Caco-2 (cell line): Measurements from ENCODE around the gene WIPF3. TPM values are rescaled to one million over a fixed set of nuclear protein-coding genes. Genes with fewer than 3 reads are reported as not detected.

Source experiments
- BruUV-seq: library from RNA; stranded (reverse); fragments of 400-500 nt; replicated peaks from 2 replicates; lab custom pipeline; 2021; lab: Mats Ljungman, UMichigan
- CTCF ChIA-PET: fragments of 300-600 bp; sonication (Branson Sonifier 250); formaldehyde crosslinking; loops from one replicate; lab custom pipeline; 2022; ENCODE audit warnings: antibody characterized with exemption; lab: Charles Lee
- POLR2A ChIA-PET: fragments of 300-600 bp; sonication (Branson Sonifier 250); formaldehyde crosslinking; loops from one replicate; lab custom pipeline; 2022; ENCODE audit warnings: antibody characterized with exemption; lab: Charles Lee
- DNase-seq, 2 experiments: peaks; one replicate each; pipeline versions ENCODE4 v3.0.0 to v3.0.0-alpha.2; 2020 to 2022
- H3K27me3 ChIP-seq: replicated peaks from 2 replicates; pipeline ENCODE4 v1.6.0; 2011; ENCODE audit warnings: low read length; ENCODE audit not compliant: control insufficient read depth, insufficient read depth
- H3K36me3 ChIP-seq: 2 replicates; pipeline ENCODE4 v1.5.1; 2011; ENCODE audit warnings: low read length; ENCODE audit not compliant: control insufficient read depth, insufficient read depth
- H3K4me1 ChIP-seq: fragments of 250-450 bp; sonication (Bioruptor Pico); 2 replicates; pipeline ENCODE4 v1.5.1; 2020; ENCODE audit warnings: mild to moderate bottlenecking
- H3K4me3 ChIP-seq: 2 replicates; pipeline ENCODE4 v1.5.1; 2011; ENCODE audit warnings: low read depth, mild to moderate bottlenecking, control low read depth, low read length
- H3K9me3 ChIP-seq: fragments of 250-450 bp; sonication (Bioruptor Pico); 2 replicates; pipeline ENCODE4 v1.5.1; 2020; ENCODE audit warnings: mild to moderate bottlenecking, moderate library complexity
- H3K27ac Mint-ChIP-seq: one replicate; pipeline ENCODE4 v1.8.0; 2022; ENCODE audit warnings: mixed read lengths; ENCODE audit not compliant: unreplicated experiment
- H3K27me3 Mint-ChIP-seq: one replicate; pipeline ENCODE4 v1.8.0; 2022; ENCODE audit warnings: mixed read lengths; ENCODE audit not compliant: insufficient read depth, unreplicated experiment
- H3K36me3 Mint-ChIP-seq: one replicate; pipeline ENCODE4 v1.8.0; 2022; ENCODE audit warnings: mild to moderate bottlenecking, mixed read lengths; ENCODE audit not compliant: insufficient read depth, unreplicated experiment
- H3K4me1 Mint-ChIP-seq: one replicate; pipeline ENCODE4 v1.8.0; 2022; ENCODE audit warnings: low read depth, mixed read lengths; ENCODE audit not compliant: unreplicated experiment
- H3K4me3 Mint-ChIP-seq: one replicate; pipeline ENCODE4 v1.8.0; 2022; ENCODE audit warnings: mild to moderate bottlenecking, moderate library complexity, mixed read lengths; ENCODE audit not compliant: unreplicated experiment
- H3K9me3 Mint-ChIP-seq: one replicate; pipeline ENCODE4 v1.8.0; 2022; ENCODE audit warnings: mixed read lengths; ENCODE audit not compliant: unreplicated experiment
- intact Hi-C: fragments of 100-400 bp; cut with micrococcal nuclease; formaldehyde crosslinking; loops from one replicate; pipeline ENCODE4 v1.10.0; 2022; ENCODE audit not compliant: unreplicated experiment
- total RNA-seq: library from RNA; stranded (reverse); gene quantifications from 2 replicates; pipeline ENCODE4 v1.2.3, GENCODE V29; 2022
- TF ChIP-seq, protein P1 (sequence below), 2 experiments: fragments of 200-600 bp in 1 of 2; IDR thresholded peaks; 1 replicate in 1 of 2; 2 replicates in 1 of 2; pipeline versions ENCODE4 v1.5.1 to v1.8.0; 2011 to 2022; ENCODE audit warnings: antibody characterized with exemption in 1 of 2, control low read depth in 1 of 2, inconsistent platforms in 1 of 2, low read depth in 1 of 2, low read length in 1 of 2, mild to moderate bottlenecking in 1 of 2, moderate library complexity in 1 of 2; ENCODE audit not compliant: insufficient read depth in 1 of 2, severe bottlenecking in 1 of 2, unreplicated experiment in 1 of 2

WIPF3 gene
- total RNA-seq, 1 experiment from 2014 or later: 1.2 TPM

DNA sequence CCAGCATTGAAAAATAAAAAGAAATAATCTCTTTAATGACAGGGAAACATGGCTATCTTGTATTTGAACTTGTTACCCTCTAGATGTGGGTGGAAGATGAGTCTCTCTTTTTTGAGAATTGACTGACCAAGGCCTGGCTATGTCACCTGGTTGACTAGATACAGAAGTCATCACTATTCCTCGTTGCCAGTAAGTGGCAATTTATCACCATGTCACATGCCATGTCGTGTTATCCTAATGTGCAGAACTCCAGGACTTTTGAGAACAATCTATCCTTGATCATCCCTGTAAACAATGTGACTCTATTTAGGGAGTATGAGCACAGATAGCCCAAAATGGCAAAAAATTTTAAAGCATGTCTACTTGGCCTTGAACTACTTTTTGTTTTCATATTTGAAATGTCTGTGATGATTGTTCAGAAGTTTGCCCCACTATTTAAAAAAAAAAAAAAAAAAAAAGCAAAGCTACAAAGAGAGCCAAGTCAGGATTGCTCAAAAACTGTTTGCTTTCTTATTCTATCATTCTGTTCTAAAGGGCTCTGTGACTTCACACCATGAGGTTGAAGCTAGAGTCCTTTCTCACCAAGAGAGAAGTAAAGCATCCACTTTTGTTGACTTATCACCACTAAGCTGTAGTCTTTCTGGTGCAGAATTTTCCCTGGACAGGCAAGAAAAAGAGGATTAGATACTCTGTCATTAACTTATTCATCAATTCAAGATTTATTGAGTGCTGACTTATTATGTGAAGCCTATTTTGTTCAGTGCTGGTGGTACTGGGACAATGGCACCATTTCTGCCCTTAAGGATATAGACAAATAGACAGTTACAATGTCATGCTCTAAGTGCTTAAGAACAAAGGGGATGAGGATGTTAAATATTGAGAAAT lies 10.4 kb upstream of the WIPF3 start:
- no TSS peak for BruUV-seq
- no peaks in the 10 kb centered on the region for H3K9me3 ChIP-seq
- CTCF ChIA-PET: no interaction called here
- Mint-ChIP-seq H3K27me3 (peaks cover 4% of the 10 kb centered on the region), H3K9me3 (no peaks in the 10 kb centered on the region), H3K4me1 (no peaks in the 10 kb centered on the region), H3K36me3 (no peaks in the 10 kb centered on the region), H3K27ac (no peak overlapping the region), H3K4me3 (no peak overlapping the region)
- H3K4me1 ChIP-seq: no peaks in the 10 kb centered on the region
- no peak overlapping the region for H3K4me3 ChIP-seq
- TF ChIP-seq, protein P1, sequence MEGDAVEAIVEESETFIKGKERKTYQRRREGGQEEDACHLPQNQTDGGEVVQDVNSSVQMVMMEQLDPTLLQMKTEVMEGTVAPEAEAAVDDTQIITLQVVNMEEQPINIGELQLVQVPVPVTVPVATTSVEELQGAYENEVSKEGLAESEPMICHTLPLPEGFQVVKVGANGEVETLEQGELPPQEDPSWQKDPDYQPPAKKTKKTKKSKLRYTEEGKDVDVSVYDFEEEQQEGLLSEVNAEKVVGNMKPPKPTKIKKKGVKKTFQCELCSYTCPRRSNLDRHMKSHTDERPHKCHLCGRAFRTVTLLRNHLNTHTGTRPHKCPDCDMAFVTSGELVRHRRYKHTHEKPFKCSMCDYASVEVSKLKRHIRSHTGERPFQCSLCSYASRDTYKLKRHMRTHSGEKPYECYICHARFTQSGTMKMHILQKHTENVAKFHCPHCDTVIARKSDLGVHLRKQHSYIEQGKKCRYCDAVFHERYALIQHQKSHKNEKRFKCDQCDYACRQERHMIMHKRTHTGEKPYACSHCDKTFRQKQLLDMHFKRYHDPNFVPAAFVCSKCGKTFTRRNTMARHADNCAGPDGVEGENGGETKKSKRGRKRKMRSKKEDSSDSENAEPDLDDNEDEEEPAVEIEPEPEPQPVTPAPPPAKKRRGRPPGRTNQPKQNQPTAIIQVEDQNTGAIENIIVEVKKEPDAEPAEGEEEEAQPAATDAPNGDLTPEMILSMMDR (IDR thresholded peaks at IDR 0.05; ENCODE audit: insufficient read depth in 1 of 2, low read depth in 1 of 2, low read length in 1 of 2, severe bottlenecking in 1 of 2, unreplicated experiment in 1 of 2): no peak
- H3K27me3 ChIP-seq: no peaks in the 10 kb centered on the region
- POLR2A ChIA-PET: interaction anchor here (0.6 kb wide), 1 partner anchor 10 kb away, joined by 4 read pairs; the partner anchor contains the start of gene WIPF3
- no peak for DNase-seq
- intact Hi-C loops: no loop called here
- H3K36me3 ChIP-seq: no peaks in the 10 kb centered on the region

DNA sequence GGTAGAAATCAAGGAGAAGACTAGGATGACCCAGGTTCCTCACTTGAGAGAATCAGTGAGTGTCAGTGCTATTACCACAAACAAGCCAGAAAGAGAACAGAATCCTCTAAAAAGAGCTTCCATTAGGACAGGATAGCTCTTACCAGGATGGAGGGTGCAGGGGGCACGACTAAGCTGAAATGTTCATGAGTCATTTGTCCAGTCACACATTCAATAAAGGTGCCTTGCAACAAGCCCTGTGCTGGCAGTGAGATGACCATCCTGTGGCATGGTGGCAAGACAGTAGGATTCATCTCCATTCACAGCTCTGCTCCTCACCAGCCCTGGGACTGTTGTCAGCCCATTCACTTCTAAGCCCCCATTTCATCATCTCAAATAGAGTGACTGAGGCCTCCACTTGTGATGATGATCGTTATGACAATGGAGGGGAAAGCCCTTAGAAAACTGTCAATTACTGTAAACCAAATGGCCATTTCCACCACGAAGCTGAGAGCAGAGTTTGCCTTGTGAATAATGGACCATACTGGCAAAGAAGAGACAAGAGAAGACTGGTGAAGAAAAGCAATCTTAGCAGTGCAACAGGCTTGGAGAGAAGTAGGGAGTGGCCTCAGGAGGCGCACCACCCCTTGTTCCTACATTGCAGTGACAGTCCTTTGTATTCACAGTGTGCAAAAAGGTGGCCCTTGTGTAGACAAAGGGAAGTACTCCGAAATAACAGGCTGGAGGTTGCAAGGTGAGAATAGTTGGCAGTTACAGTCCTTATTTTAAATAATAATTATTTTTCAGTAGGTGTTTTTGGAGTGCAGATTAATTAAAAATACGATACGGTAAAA lies 9.0 kb upstream of the WIPF3 start:
- Mint-ChIP-seq H3K36me3 (no peaks in the 10 kb centered on the region), H3K27me3 (peaks cover 8% of the 10 kb centered on the region), H3K9me3 (no peaks in the 10 kb centered on the region), H3K4me3 (no peak overlapping the region), H3K27ac (no peak overlapping the region), H3K4me1 (no peaks in the 10 kb centered on the region)
- BruUV-seq: no TSS peak
- POLR2A ChIA-PET: no interaction called here
- TF ChIP-seq, protein P1 (IDR thresholded peaks at IDR 0.05; ENCODE audit: insufficient read depth in 1 of 2, low read depth in 1 of 2, low read length in 1 of 2, severe bottlenecking in 1 of 2, unreplicated experiment in 1 of 2): no peak
- no peaks in the 10 kb centered on the region for H3K9me3 ChIP-seq
- intact Hi-C loops: no loop called here
- DNase-seq: no peak
- H3K4me1 ChIP-seq: no peaks in the 10 kb centered on the region
- CTCF ChIA-PET: no interaction called here
- no peaks in the 10 kb centered on the region; the same call in 1 of the 2 replicates for H3K27me3 ChIP-seq
- no peaks in the 10 kb centered on the region for H3K36me3 ChIP-seq
- H3K4me3 ChIP-seq: no peak overlapping the region

GRCh38 chr7:29798422-29798821 lies 7.9 kb upstream of the WIPF3 start:
- Mint-ChIP-seq H3K27me3 (peaks cover 12% of the 10 kb centered on the region), H3K27ac (no peak overlapping the region), H3K4me1 (no peaks in the 10 kb centered on the region), H3K36me3 (no peaks in the 10 kb centered on the region), H3K4me3 (no peak overlapping the region), H3K9me3 (no peaks in the 10 kb centered on the region)
- CTCF ChIA-PET: no interaction called here
- DNase-seq: no peak
- TF ChIP-seq, protein P1 (IDR thresholded peaks at IDR 0.05; ENCODE audit: insufficient read depth in 1 of 2, low read depth in 1 of 2, low read length in 1 of 2, severe bottlenecking in 1 of 2, unreplicated experiment in 1 of 2): no peak
- POLR2A ChIA-PET: no interaction called here
- no peaks in the 10 kb centered on the region; the same call in 1 of the 2 replicates for H3K27me3 ChIP-seq
- intact Hi-C loops: no loop called here
- no peaks in the 10 kb centered on the region for H3K9me3 ChIP-seq
- no peak overlapping the region for H3K4me3 ChIP-seq
- H3K4me1 ChIP-seq: no peaks in the 10 kb centered on the region
- BruUV-seq: no TSS peak
- H3K36me3 ChIP-seq: no peaks in the 10 kb centered on the region
